ENCODE measurements around the gene RNF212B.

DNA sequence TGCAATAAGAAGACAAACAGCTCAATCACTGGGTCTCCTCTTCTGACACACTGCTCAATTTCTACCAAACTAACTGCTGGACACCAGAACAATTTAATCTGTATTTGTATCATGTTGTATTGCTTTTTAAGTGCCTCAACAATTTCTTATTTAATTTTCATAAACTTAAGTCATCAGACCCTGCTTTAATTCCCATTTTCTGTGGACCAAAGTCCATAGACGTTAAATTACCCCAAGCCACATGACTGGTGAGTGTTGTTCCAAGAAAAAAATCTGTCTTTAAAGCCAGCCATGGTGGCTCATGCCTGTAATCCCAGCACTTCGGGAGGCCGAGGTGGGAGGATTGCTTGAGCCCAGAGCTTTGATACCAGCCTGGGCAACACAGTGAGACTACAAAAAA is 39.5 kb downstream of the RNF212B start:
- TF ChIP-seq, protein P1, sequence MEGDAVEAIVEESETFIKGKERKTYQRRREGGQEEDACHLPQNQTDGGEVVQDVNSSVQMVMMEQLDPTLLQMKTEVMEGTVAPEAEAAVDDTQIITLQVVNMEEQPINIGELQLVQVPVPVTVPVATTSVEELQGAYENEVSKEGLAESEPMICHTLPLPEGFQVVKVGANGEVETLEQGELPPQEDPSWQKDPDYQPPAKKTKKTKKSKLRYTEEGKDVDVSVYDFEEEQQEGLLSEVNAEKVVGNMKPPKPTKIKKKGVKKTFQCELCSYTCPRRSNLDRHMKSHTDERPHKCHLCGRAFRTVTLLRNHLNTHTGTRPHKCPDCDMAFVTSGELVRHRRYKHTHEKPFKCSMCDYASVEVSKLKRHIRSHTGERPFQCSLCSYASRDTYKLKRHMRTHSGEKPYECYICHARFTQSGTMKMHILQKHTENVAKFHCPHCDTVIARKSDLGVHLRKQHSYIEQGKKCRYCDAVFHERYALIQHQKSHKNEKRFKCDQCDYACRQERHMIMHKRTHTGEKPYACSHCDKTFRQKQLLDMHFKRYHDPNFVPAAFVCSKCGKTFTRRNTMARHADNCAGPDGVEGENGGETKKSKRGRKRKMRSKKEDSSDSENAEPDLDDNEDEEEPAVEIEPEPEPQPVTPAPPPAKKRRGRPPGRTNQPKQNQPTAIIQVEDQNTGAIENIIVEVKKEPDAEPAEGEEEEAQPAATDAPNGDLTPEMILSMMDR (IDR thresholded peaks at IDR 0.05) = no peak
- no peak for TF ChIP-seq POLR2A (IDR thresholded peaks at IDR 0.05)

Measured in prostate gland (tissue), 2 donors.